DND-41 (cell line): ENCODE measurements around the gene PRPF38B.

ENCODE experiments used
- ATAC-seq: fragments of 200-7000 bp; cut with Tn5 transposase; 3 replicates; pipeline ENCODE4 v1.9.1; 2021; ENCODE audit warnings: low read depth; ENCODE audit not compliant: insufficient read depth
- DNase-seq: peaks from one replicate; pipeline ENCODE4 v3.0.0-alpha.2; 2020
- H2AFZ ChIP-seq: 2 replicates; pipeline ENCODE4 v1.6.0; 2012; ENCODE audit warnings: low read depth, low read length
- H3K27ac ChIP-seq: 2 replicates; pipeline ENCODE4 v1.5.1; 2012; ENCODE audit warnings: low read length, inconsistent platforms
- H3K27me3 ChIP-seq: fragments of 200-600 bp; sonication (generic); 2 replicates; pipeline ENCODE4 v1.6.0; 2012; ENCODE audit warnings: low read length, mild to moderate bottlenecking, inconsistent platforms; ENCODE audit not compliant: insufficient read depth, poor library complexity
- H3K36me3 ChIP-seq: 2 replicates; pipeline ENCODE4 v1.5.1; 2012; ENCODE audit warnings: low read length, inconsistent platforms; ENCODE audit not compliant: insufficient read depth
- H3K4me1 ChIP-seq: 2 replicates; pipeline ENCODE4 v1.5.1; 2012; ENCODE audit warnings: mild to moderate bottlenecking, low read length; ENCODE audit not compliant: insufficient read depth
- H3K4me2 ChIP-seq: 2 replicates; pipeline ENCODE4 v1.6.0; 2012; ENCODE audit warnings: mild to moderate bottlenecking, moderate library complexity, low read length, inconsistent platforms; ENCODE audit not compliant: insufficient read depth
- H3K4me3 ChIP-seq, 2 experiments: fragments of 200-600 bp in 1 of 2; shearing (Covaris generic) in 1 of 2; 2 replicates each; pipeline ENCODE4 v1.5.1; 2012 to 2016; ENCODE audit warnings: inconsistent platforms in 2 of 2, low read length in 2 of 2, mild to moderate bottlenecking in 2 of 2, low read depth in 1 of 2, moderate library complexity in 1 of 2
- H3K79me2 ChIP-seq: 2 replicates; pipeline ENCODE4 v1.6.0; 2012; ENCODE audit warnings: low read length, inconsistent platforms; ENCODE audit not compliant: insufficient read depth
- H3K9ac ChIP-seq: 2 replicates; pipeline ENCODE4 v1.6.0; 2012; ENCODE audit warnings: low read depth, mild to moderate bottlenecking, inconsistent platforms, low read length, moderate library complexity
- H3K9me3 ChIP-seq: 2 replicates; pipeline ENCODE4 v1.5.1; 2012; ENCODE audit warnings: low read length, moderate library complexity, mild to moderate bottlenecking, inconsistent platforms; ENCODE audit not compliant: insufficient read depth, severe bottlenecking
- H4K20me1 ChIP-seq: 2 replicates; pipeline ENCODE4 v1.6.0; 2012; ENCODE audit warnings: low read length; ENCODE audit not compliant: insufficient read depth
- CTCF ChIP-seq: IDR thresholded peaks from 2 replicates; pipeline ENCODE4 v1.5.1; 2012; ENCODE audit warnings: borderline replicate concordance, low read length, moderate library complexity, mild to moderate bottlenecking; ENCODE audit not compliant: poor library complexity, severe bottlenecking; ENCODE audit errors: extremely low read depth
- EZH2 ChIP-seq: IDR thresholded peaks from 3 replicates; pipeline ENCODE4 v1.6.1; 2012; ENCODE audit warnings: borderline replicate concordance, low read depth, mild to moderate bottlenecking, moderate library complexity, low read length, inconsistent platforms; ENCODE audit not compliant: severe bottlenecking

The PRPF38B gene

DNA sequence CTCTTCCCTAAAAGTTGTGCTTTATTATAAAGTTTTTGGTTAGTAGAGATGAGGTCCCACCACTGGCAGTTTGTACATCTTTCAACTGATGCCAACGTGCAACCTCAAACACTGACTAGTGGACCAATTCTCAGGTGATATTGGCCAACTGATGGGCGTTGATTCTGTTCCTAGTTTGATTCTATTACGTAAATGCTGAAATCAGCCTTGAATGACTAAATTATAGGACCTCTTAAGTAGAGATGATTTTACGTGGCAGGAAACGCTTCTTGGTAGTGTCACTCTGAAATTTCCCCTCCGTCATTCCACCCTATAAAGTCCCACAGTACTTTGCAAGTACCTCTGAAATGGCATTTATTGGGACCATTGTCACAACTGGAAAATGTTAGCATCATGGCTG is 11.8 kb downstream of the PRPF38B start:
- DNase-seq (no peak), ATAC-seq (peak; percentile 8; the same call in 1 of the 3 replicates)
- Histone ChIP-seq H2AFZ (no peak overlapping the region), H3K27ac (no peak overlapping the region), H3K4me3 (no peak overlapping the region), H4K20me1 (peaks cover 14% of the 10 kb centered on the region; the same call in 1 of the 2 replicates), H3K9me3 (no peaks in the 10 kb centered on the region), H3K79me2 (no peaks in the 10 kb centered on the region), H3K36me3 (peaks cover 27% of the 10 kb centered on the region), H3K9ac (no peak overlapping the region), H3K4me1 (no peaks in the 10 kb centered on the region), H3K4me2 (no peak overlapping the region), H3K27me3 (no peaks in the 10 kb centered on the region)
- TF ChIP-seq EZH2 (no peak), CTCF (no peak)

DNA sequence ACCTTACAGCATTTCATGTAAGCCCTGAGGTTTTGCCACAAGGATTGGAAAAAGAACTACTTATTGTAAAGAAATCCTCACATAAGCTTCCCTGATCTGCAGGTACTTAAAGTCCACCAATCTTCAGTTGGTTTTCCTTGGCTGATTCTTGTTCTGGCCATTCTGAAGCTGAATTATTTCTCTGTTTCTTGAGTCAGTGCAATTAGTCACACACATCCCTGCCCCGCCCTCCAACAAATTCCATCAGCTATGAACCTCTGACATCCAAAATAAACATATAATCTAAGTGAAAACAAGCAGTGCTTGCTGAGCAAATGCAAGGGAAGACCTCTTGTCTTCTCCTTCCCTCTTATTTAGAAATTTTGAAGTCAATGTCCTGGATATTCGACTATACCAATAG is 12.4 kb downstream of the PRPF38B start:
- no peaks in the 10 kb centered on the region for H3K4me1 ChIP-seq
- no peak for ATAC-seq
- no peak for DNase-seq

DNA sequence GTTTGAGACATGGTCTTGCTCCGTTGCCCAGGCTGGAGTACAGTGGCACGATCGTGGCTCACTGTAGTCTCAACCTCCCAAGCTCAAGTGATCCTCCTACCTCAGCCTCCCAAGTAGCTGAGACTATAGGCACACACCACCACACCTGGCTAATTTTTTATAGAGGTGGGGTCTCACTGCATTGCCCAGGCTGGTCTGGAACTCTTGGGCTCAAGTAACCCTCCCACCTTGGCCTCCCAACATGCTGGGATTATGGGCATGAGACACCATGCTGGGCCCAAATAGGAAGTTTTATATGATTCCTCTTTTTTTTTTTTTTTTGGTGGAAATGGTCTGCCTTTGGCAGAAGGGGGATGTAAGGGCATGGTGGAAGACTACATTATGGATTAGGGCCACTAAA is 14.5 kb downstream of the PRPF38B start:
- Histone ChIP-seq H2AFZ (no peak overlapping the region), H3K4me3 (no peak overlapping the region), H3K9me3 (no peaks in the 10 kb centered on the region), H3K27me3 (no peaks in the 10 kb centered on the region), H3K79me2 (no peaks in the 10 kb centered on the region), H3K4me1 (no peaks in the 10 kb centered on the region), H3K9ac (no peak overlapping the region), H3K27ac (no peak overlapping the region), H4K20me1 (0 out of 2 replicates have a peak, but pooled peaks cover 5% of the 10 kb centered on the region), H3K4me2 (no peak overlapping the region), H3K36me3 (no peaks in the 10 kb centered on the region; the same call in 1 of the 2 replicates)
- TF ChIP-seq CTCF (no peak), EZH2 (no peak)
- DNase-seq (no peak), ATAC-seq (no peak)

More for the DNA sequence above, 12.4 kb downstream of the PRPF38B start:
- H3K27ac ChIP-seq = no peak overlapping the region
- H3K79me2 ChIP-seq = no peaks in the 10 kb centered on the region
- H3K27me3 ChIP-seq = no peaks in the 10 kb centered on the region
- no peak overlapping the region for H3K4me2 ChIP-seq
- peaks cover 21% of the 10 kb centered on the region for H3K36me3 ChIP-seq
- no peak overlapping the region for H2AFZ ChIP-seq
- no peaks in the 10 kb centered on the region for H3K9me3 ChIP-seq
- peaks cover 8% of the 10 kb centered on the region; the same call in 1 of the 2 replicates for H4K20me1 ChIP-seq
- no peak overlapping the region for H3K9ac ChIP-seq
- TF ChIP-seq CTCF (no peak), EZH2 (no peak)
- H3K4me3 ChIP-seq = no peak overlapping the region
